ENCODE results near the gene CALHM3. TPM values are rescaled to one million over a fixed set of nuclear protein-coding genes. Genes with fewer than 3 reads are reported as not detected.
A peak's percentile ranks its signal among the peaks of the same experiment; 100 is the strongest.
"Not testable (repeated sequence)": the region's sequence is repeated elsewhere in the genome, so short reads cannot be mapped to it uniquely, and the experiment has no call there.

CALHM3 gene
- total RNA-seq, 1 donor from 2014 or later, result not detected

- H3K27me3 ChIP-seq (ENCODE audit: control insufficient read depth, insufficient read depth, low read length), result peaks cover 25% of the 10 kb centered on the region
- TF ChIP-seq, protein P1, sequence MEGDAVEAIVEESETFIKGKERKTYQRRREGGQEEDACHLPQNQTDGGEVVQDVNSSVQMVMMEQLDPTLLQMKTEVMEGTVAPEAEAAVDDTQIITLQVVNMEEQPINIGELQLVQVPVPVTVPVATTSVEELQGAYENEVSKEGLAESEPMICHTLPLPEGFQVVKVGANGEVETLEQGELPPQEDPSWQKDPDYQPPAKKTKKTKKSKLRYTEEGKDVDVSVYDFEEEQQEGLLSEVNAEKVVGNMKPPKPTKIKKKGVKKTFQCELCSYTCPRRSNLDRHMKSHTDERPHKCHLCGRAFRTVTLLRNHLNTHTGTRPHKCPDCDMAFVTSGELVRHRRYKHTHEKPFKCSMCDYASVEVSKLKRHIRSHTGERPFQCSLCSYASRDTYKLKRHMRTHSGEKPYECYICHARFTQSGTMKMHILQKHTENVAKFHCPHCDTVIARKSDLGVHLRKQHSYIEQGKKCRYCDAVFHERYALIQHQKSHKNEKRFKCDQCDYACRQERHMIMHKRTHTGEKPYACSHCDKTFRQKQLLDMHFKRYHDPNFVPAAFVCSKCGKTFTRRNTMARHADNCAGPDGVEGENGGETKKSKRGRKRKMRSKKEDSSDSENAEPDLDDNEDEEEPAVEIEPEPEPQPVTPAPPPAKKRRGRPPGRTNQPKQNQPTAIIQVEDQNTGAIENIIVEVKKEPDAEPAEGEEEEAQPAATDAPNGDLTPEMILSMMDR (IDR thresholded peaks at IDR 0.05; ENCODE audit: insufficient read depth, low read length, poor library complexity, severe bottlenecking), result no peak
- no peak overlapping the region for H3K4me3 ChIP-seq (ENCODE audit: low read depth, low read length)
- H3K36me3 ChIP-seq (ENCODE audit: control insufficient read depth, insufficient read depth, low read length), result no peaks in the 10 kb centered on the region
- DNase-seq (ENCODE audit: low read depth), result peak; percentile 97
Measured at GRCh38 chr10:103491729-103492364, 12.8 kb upstream of the CALHM3 start.

DNA sequence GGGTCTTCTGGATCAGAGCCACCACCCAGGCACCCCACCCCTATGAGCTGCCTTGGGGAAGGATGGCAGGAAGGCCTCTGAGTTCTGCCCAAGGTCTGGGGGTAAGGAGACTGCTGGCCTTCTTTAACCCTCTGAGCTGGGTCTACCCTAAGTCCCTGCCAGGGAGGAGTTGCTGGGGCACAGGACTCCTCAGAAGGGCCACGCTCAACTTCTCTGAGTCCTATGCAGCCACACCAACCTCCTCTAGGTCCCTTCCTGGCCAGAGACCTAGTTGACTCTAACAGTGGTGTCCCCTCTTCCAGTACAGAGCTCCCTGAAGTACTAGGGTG is 11.9 kb upstream of the CALHM3 start:
- no peak for DNase-seq (ENCODE audit: low read depth)
- no peak overlapping the region for H3K4me3 ChIP-seq (ENCODE audit: low read depth, low read length)
- peaks cover 23% of the 10 kb centered on the region for H3K27me3 ChIP-seq (ENCODE audit: control insufficient read depth, insufficient read depth, low read length)
- TF ChIP-seq, protein P1 (IDR thresholded peaks at IDR 0.05; ENCODE audit: insufficient read depth, low read length, poor library complexity, severe bottlenecking), result no peak
- H3K36me3 ChIP-seq (ENCODE audit: control insufficient read depth, insufficient read depth, low read length), result no peaks in the 10 kb centered on the region

- Histone ChIP-seq H3K36me3 (ENCODE audit: control insufficient read depth, insufficient read depth, low read length) (no peaks in the 10 kb centered on the region), H3K4me3 (ENCODE audit: low read depth, low read length) (no peak overlapping the region), H3K27me3 (ENCODE audit: control insufficient read depth, insufficient read depth, low read length) (peaks cover 3% of the 10 kb centered on the region)
- DNase-seq (ENCODE audit: low read depth), result no peak
- TF ChIP-seq, protein P1 (IDR thresholded peaks at IDR 0.05; ENCODE audit: insufficient read depth, low read length, poor library complexity, severe bottlenecking), result no peak
Measured at GRCh38 chr10:103487410-103487708, 8.3 kb upstream of the CALHM3 start.

GRCh38 chr10:103486635-103487409 is 7.8 kb upstream of the CALHM3 start:
- not testable (repeated sequence) for H3K4me3 ChIP-seq (ENCODE audit: low read depth, low read length)

DNA sequence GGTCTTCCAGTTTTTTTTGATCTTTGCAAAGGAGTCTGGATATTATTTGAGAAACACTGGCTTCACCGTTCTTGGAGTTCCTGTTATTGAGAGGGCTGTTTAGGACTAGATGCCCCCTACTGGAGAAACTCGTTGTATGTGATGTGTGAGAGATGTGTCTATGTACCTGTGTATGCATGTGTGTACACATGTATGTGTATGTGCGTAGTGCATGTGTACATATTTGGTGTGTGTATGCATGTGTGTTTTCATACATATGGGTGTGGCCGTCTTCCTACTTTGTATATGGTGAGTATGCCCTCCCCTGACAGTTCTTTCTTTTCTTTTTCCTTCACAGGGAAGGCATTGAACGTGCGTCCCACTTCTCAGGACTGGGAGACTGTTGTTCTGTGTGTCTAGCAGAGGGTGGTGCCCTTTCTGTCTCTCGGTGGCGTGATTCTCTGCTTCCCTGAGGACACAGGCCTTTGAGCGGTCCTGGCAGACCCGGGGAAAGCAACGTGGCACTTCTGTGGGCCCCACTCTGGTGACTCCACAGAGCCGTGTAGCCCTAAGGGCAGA is 3.0 kb upstream of the CALHM3 start:
- no peak for DNase-seq (ENCODE audit: low read depth)

More at GRCh38 chr10:103486635-103487409, 7.8 kb upstream of the CALHM3 start:
- DNase-seq (ENCODE audit: low read depth); H3K27me3 ChIP-seq (ENCODE audit: control insufficient read depth, insufficient read depth, low read length); H3K36me3 ChIP-seq (ENCODE audit: control insufficient read depth, insufficient read depth, low read length): not testable (repeated sequence)

DNA sequence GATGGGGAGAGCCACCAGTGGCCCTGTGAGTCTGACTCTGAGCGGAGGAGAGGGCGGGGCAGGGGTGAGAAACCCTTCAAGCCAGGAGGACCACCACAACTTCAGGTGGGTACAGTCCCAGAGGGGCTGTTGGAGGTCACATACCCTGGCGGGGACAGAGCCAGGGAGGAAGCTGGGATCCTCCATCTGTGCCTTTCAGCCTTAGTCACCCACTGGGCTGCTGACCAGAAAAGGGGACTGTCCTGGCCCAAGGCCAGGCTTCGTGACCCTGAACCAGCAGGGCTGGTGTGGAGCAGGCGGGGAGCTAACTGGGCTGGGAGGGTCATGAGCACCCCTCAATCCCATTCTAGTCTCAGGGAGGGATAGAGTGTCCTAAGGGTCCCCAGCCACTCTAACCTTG is 1.5 kb upstream of the CALHM3 start:
- Histone ChIP-seq H3K27me3 (ENCODE audit: control insufficient read depth, insufficient read depth, low read length) (peaks cover 3% of the 10 kb centered on the region), H3K36me3 (ENCODE audit: control insufficient read depth, insufficient read depth, low read length) (no peaks in the 10 kb centered on the region), H3K4me3 (ENCODE audit: low read depth, low read length) (no peak overlapping the region)
- no peak for DNase-seq (ENCODE audit: low read depth)
- TF ChIP-seq, protein P1 (IDR thresholded peaks at IDR 0.05; ENCODE audit: insufficient read depth, low read length, poor library complexity, severe bottlenecking), result no peak

More for the DNA sequence above, 3.0 kb upstream of the CALHM3 start:
- H3K27me3 ChIP-seq (ENCODE audit: control insufficient read depth, insufficient read depth, low read length), result peaks cover 3% of the 10 kb centered on the region
- H3K36me3 ChIP-seq (ENCODE audit: control insufficient read depth, insufficient read depth, low read length), result no peaks in the 10 kb centered on the region
- TF ChIP-seq, protein P1 (IDR thresholded peaks at IDR 0.05; ENCODE audit: insufficient read depth, low read length, poor library complexity, severe bottlenecking), result peak; percentile 68
- H3K4me3 ChIP-seq (ENCODE audit: low read depth, low read length), result no peak overlapping the region

Measured in kidney epithelial cell (primary cell).